ENCODE data around the gene ZNF738.

ZNF738 gene

GRCh38 chr19:21423057-21424041, 64.5 kb downstream of the ZNF738 start:
- TF ChIP-seq ZFX (IDR thresholded peaks at IDR 0.05) (no peak), CTCF (conservative IDR thresholded peaks at IDR 0.05) (no peak)

More at GRCh38 chr19:21423057-21424041, 64.5 kb downstream of the ZNF738 start:
- H3K27ac ChIP-seq = no peak overlapping the region
